AG08396 (cell line): ENCODE measurements around the gene BHLHE41.

Experiments used
- DNase-seq: peaks from one replicate; pipeline ENCODE4 v3.0.0; 2012; ENCODE audit warnings: low spot score, mixed read lengths

The BHLHE41 gene

DNA sequence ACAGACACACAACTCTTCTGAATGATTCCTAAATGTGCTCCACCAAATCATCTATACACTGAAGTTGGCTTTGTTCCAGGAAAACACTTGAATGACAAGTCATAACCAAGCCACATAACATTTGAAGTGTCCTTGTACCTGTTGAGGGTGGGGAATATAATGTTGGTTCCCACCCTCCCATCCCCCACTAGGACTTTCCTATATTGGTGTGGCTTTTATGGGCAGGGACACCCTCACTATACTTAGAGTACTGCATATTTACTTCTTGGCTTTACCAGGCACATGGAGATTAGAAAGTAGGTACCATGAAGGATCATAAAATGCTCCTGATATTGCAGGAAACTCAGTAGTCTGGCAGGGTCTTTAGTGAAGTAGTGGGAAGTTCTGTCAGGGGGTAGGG lies 9.7 kb upstream of the BHLHE41 start:
- DNase-seq: no peak

DNA sequence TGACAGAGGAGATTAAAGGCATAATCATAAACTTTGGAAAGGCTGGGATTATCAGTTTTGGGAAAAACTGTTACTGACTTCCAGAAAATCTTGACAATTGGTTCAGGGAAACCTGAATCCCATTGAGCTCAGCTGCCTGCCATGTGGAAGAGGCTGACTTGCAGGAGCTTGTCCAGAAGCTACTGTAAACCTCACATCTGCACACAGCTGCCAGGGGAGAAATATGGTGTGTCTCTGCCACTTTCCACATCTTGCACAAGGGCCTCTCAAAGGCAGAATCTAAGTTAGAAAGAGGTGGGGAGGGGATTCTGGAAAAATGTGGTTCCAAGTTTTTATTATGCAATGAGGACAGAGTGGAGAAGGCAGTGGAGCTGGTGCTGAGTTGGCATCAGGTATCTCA lies 8.7 kb upstream of the BHLHE41 start:
- no peak for DNase-seq

DNA sequence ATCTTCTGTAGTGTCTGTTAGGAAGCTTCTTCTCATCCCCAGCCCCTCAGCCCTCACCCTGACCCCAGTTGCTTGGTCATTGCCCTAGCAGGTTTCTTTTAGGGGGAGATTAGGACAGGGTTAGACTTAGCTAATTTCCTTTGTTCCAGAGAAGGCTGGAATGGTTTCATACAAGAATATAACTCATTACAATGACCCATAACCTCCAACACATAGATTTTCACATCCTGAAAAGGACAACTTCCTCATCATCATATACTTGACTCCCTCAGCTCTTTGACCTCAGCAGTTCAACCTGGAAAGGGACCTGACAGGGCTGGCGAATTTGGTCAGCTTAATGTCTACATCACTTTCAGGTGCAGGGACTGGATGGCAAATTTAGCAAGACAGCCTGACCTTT lies 8.0 kb upstream of the BHLHE41 start:
- DNase-seq: no peak

DNA sequence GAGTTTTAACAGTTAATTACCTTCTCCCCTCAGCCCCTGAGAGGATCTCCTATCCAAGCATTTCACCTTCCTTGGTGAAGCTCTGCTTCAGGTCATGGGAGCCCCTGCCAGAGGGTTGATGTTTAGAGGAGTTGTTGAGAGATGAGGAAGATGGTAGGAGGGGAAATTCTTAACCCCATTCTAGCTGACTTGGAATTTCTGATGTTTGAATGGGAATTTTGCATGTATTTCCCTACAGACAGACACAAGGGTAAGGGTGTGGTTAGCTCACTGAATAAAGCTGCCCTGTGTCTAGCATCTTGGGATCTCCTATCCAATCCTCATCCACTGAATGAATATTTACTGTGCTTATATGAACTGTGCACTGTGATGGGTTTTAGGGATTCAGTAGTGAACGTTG lies 7.1 kb upstream of the BHLHE41 start:
- no peak for DNase-seq

DNA sequence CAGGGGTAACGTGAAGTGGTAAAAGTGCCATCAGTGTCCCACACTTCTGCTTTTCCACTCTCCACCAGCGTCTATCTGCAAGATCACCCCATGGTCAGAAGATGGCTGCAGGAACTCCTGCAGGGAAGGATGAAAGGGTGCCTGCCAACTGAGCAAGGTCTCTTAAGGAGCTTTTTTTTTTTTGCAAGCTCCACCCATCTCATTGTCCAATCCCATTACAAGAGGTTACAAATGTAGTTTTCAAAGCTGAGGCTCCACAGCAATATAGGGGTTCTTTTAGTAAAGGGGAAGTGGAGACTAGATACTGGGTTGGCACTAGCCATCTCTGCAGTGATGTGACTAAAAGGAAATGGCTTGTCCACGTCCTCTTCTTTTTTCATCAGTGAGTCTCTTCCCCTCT lies 5.9 kb upstream of the BHLHE41 start:
- no peak for DNase-seq

DNA sequence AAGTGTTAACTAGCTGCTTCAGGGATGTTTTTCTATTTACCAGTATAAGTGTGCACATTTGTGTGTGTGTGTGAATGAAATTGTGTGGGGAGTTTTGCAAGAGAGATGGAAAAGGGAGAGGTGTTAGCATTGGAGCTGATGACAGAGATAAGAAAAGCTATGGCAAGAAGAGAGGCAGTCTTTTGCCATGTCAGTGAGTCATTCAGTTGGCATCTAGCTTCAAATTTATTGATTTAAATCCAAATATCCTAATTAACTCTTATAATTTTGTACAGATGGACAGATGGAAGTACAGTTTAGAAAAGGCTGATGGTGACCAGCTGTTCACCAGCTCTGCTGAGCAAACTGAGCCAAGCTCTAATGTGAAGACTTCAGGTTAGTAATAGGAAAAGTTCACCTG lies 3.3 kb upstream of the BHLHE41 start:
- no peak for DNase-seq

DNA sequence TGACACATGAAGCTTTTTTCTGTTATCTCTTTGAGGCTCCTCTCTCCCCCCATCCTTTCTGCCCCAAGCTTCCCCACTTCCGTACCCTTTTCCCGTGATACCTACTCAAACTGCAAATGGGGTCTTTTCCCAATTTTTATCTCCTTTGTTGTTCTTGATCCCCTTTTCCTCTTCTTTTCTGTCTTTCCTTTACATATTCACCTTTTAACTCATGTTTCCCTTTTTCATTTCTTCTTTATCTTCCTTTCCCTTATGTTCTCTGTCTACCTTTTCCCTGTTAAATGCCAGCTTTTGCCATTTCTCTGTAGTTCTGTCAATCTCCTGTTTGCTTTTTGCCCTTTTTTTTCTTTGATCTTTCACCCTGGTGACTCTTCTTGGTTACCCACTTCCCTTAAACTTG lies 2.6 kb upstream of the BHLHE41 start:
- DNase-seq: no peak

DNA sequence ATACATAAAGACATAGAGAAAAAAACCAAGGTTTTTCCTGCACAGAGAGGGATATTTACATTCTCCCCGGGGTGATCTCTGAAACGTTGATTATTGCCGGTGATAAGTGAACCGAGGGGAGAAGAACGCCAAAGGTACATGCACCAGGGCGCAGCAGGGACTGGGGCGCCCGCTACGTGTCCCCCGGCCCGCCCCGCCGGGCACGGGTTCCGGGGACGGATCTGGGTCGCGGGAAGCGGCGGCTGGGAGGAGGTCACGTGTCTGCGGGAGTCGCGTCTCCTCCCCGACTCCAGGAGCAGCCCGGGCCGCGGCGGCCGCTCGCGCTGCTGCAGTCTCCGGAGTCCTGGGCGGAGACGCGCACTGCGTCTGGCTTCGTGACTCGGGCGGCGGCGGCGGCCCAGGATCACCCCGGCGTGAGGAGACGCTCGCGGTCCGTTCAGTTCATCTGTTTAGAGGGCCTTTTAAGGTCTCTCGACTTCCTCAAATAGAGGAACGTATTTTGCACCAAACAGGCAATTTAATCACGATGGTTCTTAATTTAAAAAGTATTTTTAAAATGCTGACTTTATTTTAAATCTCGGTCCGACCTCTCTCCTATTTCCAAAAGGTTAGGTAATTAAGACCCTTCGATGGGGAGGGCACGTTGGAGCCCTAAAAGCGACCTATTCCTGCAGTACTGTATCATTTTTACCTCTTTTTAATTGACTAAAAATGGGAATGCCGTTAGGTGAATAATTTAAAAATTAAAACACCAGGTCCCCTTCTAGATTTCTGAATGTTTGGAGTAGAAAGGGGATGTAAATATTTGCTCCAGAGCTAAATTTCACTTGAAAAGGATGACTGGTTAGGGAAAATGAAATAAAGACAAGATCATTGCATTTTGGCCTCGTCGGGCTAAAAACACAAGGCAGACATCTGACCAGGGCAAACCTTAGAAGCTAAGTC lies 1.8 kb upstream of the BHLHE41 start:
- peak; percentile 88 for DNase-seq

DNA sequence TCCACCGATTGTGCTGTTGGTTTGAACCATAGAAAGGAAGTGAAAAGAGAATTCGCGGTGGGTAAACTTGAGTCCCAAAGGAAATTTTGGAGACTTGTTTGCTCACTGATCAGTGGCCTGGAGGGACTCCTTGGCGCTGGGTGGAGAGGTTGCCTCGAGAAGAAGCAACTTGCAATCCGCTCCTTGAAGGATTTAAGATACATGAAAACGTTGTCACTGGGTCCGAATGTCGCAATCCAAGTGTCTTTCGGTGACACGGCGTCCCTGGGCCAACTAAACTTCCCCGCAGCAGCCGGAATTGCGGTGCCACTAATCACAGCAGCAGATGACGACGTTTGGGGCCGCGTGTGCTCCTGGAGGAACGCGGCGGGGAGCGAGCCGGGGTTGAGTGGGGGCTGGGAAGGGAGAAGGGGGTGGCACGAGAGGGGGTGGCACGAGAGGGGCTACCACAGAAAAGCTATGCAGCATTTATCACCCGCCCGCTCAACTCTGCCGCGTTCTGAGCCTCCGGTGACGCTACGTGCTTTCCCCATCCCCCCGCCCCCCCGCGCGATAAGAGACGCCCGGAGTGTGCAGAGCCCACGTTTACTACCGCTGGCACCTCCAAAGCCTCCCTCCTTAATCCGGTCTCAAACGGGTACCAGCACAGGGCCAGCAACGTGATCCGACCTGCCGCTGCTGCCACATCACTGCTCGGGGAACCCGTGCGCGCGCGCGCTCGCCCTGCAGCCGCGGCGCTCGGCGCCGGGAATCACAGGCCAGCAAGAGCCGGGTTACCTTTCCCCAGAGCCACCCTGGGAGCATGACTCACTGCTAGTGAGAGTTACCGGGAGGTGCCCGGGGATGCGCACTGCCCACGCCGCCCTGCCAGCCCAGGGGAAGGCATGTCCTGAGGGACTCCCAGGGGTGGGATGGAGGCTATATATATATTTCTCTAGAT lies 833 bp upstream of the BHLHE41 start:
- DNase-seq: peak; percentile 76

DNA sequence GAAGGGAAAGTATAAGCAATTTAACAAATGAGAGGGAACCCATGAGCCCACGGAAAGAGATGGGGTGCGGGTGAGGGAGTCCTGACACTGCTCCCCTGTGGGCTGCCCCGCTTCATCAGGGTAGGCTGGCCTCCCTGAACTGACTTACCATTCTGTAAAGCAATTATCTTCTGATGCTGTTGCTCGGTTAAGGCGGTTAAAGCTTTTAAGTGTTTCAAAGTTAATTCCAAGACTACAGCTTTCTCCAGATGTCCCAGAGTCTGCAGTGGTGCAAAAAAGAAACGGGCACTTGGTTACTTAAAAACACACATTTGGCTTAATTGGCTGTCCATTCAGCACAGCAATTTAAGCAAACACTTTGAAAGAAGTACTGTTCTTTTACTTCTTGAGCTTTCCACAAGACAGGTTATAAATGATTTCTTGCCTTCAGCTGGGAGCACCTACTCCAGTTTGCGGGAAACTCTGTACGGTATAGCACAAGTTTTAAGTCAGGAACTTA lies 1.3 kb downstream of the BHLHE41 start:
- no peak for DNase-seq

DNA sequence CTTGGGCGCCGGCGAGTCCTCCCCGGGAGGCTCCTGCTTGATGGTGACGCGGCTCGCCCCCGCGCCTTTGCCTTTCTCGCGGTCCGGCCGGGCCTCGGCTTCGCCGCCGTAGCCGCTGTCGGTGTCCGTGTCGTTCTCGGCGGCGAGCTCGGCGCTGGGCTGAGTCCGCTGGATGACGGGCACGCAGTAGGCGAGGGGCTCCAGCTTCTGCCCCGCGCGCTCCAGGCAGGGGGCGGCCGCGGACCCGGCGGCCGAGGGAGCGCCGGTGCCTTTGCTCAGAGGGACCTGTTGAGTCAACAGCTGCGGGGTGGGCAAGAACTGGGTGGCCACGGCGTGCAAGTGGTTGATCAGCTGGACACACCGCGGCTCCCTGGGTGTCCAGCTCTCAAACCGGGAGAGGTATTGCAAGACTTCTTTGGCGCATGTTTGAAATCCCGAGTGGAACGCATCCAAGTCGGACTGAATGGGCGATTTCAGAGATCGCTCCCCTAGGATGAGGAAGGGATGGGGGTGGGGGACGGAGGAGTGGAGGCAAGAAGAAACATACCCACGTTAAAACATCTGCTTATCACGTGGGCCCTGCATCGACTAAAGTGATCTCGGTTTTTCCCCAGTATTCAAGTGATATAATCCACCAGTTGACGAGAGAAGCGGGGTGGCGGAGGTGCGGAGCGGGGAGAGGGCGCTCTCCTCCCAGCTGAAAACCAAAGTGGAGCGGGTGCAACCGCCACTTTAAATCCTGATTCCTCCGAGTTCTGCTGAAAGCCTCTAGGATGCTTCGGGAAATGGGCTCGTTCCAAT lies 2.0 kb downstream of the BHLHE41 start:
- peak; percentile 62 for DNase-seq

DNA sequence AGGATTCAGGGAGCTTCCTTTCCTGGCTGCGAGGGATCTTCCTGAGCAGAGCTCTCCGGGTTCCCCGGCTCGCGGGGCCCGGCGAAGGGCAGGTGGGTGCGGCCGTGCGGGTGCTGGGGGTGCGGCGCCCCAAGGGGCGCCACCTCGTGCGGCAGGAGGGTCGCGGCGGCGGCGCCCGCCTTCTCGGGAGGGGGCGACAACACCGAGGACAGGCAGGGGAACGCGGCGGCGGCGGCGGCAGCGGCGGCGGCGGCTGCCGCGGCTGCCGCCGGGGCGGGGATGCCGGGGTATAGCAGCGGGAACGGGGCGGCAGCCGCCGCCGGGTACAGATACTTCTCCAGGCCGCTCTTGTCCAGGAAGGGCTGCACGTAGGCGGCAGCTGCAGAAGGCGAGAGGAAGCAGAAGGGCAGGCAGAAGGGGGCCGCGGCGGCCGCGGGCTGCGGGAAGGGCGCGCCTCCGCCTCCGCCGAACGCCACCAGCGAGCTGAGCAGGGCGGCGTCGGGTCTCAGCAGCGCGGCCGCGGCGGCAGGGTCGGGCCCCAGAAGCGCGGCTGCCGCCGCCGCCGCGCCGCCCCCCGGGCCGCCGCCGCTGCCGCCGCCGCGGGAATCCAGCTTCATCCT lies 2.7 kb downstream of the BHLHE41 start:
- peak; percentile 36 for DNase-seq

DNA sequence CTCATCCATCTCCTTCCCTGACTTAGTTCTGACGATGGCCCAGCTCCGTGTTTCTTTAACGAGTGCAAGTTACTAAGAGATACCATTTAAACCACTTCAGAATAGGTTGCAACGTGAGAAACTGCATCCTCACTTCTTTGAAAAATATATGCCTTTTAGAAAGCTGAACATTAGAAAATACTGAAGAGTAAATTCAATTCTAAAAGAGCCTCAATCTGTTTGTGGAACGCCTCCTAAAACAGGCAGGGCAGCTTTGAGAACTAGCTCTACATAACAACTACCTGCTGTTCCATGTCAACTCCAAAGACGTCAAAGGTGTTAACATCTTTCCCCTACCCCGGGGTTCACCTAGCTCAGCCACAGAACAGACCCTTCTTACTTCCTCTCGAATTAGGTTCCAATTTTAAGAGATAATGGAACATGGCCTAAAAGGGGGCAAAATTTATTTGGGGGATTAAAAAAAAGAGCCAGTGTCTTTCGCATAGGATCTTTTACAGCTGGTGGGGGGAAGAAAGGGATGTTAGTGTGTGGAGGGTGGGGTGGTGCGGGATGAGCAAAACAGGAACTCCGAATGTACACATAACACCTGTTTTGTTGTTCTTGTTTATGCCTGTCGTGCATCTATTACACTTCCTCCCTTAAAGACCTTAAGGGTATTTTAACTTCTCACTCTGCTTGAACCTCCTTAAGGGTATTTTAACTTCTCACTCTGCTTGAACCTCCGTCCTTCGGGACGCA lies 3.3 kb downstream of the BHLHE41 start:
- DNase-seq: no peak

DNA sequence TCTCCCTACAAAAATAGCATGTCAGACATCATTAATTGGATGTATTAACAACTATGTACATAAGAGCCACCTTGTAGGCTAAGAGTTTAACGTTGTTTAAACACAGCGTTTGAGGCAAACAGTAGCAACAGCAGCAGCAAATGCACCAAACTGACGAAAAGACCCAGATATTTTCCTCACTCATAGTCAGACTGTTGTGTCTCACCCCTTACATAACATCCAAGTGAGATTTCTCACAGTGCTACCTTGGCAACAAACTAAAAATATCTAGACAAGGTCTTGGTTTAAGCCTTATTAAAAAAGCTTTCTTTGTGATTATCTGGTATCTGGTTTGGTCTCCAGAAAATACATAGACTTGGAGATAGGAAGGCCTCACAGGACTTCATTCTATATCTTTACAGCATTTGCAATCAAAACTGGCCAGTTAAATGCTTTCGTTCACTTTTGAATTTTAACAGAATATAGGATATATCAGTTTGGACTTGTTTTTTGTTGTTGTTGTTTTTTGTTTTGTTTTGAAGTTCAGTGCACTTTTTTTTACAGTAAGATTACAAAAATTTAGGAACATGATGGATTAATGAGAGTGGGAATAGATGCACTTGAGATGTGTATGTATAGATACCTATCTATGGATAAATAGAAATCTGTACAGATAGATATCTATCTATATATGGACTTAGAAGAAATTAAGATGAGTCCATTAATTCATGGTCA lies 4.1 kb downstream of the BHLHE41 start:
- DNase-seq: no peak

DNA sequence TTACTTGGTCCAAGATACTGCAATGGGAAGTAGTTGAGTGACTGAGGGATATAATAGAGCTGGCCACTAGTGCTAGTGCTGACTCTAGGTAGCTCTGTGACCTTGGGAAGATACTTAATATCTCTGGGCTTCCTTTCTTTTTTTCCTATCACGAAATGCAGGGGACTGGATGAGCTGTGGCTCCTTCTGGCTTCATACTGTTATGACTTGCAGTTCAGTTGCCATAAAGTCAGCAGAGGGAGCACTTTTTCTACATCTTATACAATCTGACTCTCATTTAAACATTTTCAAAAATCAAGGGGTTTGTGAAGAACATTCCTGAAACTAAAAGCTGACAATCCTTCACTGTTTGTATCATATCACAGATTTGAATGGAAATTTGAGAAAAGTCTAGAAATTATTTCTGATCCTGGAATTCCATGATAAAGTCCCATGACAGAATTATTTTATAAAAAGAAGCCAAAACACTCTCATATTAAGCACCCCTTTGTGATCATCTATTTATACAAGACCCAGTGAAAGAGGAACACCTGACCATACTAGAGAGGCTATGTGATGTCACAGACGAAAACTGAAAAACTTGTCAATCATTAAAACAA lies 5.3 kb downstream of the BHLHE41 start:
- peak; percentile 58 for DNase-seq

DNA sequence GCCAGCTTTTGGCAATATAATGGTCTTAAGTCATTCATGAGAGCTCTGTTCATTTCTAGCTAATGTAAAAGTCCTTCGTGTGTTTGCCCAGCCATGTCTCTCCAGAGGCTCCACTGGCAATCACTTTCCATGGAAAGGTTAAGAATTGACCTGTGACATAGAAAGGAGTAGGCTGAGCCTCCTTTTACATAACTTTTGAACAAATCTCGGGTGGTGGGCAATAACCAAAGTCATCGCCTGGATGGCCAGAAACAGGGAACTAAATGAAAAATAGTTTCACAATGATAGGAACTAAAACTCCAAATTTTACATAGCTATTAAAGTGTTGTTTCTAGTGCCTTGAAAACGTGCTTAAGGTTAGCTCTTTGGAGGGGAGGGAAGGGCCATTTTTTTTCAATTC lies 6.5 kb downstream of the BHLHE41 start:
- DNase-seq: no peak

DNA sequence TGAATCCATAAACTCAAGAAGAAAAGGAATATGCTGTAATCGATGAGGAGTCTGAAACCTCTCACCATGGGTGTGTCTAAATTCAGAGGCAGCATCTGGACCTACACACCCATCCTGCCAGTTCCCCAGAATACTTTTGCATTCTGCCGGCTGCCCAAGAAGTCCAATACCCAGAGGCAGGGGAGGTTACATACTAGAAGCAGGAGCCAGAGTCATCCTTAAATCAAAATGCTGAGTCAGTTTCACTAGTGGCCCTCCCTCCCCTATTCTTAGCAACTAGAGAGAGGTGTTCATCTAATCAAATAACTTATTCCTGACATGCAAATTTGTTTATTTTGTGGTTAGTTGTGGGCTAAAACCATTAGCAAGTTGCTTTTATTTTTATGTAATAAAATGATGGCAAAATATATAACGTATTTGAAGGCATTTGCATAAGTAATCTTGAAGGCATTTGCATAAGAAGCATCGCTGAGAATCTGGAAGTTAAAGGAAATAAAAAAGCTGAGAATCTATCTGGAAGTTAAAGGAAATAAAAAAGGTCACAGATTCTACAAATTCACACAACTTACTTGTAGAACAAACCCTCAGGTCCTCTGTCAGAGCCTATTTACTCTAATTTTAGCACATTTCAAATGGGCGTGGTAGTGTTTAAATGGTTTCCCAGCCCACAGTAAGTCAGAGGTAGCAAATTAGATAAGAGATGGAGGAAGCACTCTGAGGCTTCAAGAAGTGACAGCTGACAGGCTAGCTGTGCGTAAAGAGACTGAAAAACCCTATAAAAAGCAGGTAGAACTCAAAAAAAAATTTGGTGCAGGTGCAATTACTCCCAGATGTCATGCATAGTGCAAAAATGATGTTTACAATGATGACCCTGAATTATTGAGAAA lies 7.8 kb downstream of the BHLHE41 start:
- no peak for DNase-seq

DNA sequence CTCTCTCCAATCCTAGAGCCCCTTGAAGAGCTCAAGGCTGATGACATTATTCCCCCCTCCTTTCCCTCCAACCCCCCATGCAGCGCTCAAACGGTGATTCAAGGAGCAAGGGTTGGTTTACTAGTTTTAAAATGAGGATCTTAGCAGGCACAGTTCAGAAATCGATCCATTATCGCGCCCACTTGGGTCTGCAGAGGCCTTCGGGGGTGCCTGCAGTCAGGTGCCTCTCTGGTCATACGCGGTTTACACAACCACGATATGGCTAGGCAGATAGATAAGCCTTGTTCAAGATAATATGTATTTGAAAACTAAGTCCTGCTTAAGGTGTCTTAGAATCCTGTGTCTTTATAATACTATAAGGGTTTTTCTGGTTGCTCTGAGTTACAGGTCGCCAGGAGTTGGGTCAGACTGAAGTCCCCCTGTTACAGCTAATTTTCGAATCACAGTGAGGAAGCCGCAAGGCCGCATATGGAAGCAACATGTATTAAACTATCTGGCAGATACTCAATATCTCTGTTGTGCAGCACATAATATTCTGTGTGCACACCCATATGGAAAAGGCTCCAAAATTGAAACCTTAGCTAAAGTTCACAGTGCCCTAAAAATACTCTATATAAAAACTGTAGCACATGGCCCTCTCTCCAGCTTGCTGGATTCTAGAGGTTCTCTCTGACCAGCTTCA lies 10.0 kb downstream of the BHLHE41 start:
- no peak for DNase-seq
